Stimulated activated memory B cell treated with anti-CD40 and anti-IgM and Interleukin-4, amounts not matched to agents 10 μg/mL and 1 μg/mL and 100 μg/mL, for 72 hours (primary cell): Measurements from ENCODE around the gene PTRHD1.
"Not testable (repeated sequence)": the region's sequence is repeated elsewhere in the genome, so short reads cannot be mapped to it uniquely, and the experiment has no call there.

Experiments
- ATAC-seq: fragments of 150-1000 bp; cut with Tn5 transposase; 2 replicates; pipeline ENCODE4 v1.10.0; 2021
- H3K27ac Mint-ChIP-seq: one replicate; pipeline ENCODE4 v1.8.0; 2022; ENCODE audit warnings: mild to moderate bottlenecking, mixed read lengths
- H3K27me3 Mint-ChIP-seq: one replicate; pipeline ENCODE4 v1.8.0; 2022; ENCODE audit warnings: mixed read lengths
- H3K36me3 Mint-ChIP-seq: one replicate; pipeline ENCODE4 v1.8.0; 2022; ENCODE audit warnings: mixed read lengths
- H3K4me1 Mint-ChIP-seq: one replicate; pipeline ENCODE4 v1.8.0; 2022; ENCODE audit warnings: mixed read lengths
- H3K4me3 Mint-ChIP-seq: one replicate; pipeline ENCODE4 v1.8.0; 2022; ENCODE audit warnings: mild to moderate bottlenecking, moderate library complexity, mixed read lengths
- H3K9me3 Mint-ChIP-seq: one replicate; pipeline ENCODE4 v1.8.0; 2022; ENCODE audit warnings: mixed read lengths

The PTRHD1 gene, protein sequence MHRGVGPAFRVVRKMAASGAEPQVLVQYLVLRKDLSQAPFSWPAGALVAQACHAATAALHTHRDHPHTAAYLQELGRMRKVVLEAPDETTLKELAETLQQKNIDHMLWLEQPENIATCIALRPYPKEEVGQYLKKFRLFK

GRCh38 chr2:24792874-24793760, at the start of gene PTRHD1, which contains the start of gene CENPO:
Gene PTRHD1, minus strand, starts transcription at chr2:24793391. Its CDS starts 14 bp downstream, at chr2:24793377.
Gene CENPO, plus strand, starts transcription at chr2:24793425. Its CDS starts 495 bp downstream, at chr2:24793920.
- ATAC-seq = peak; percentile 99
- no peaks in the 10 kb centered on the region for H3K9me3 Mint-ChIP-seq
- peak within 1 kb of the TSS; percentile 95 for H3K4me3 Mint-ChIP-seq
- H3K27ac Mint-ChIP-seq = peak within 1 kb of the TSS; percentile 98
- H3K4me1 Mint-ChIP-seq = peaks cover 21% of the 10 kb centered on the region
- H3K27me3 Mint-ChIP-seq = no peaks in the 10 kb centered on the region
- H3K36me3 Mint-ChIP-seq = peaks cover 30% of the 10 kb centered on the region

DNA sequence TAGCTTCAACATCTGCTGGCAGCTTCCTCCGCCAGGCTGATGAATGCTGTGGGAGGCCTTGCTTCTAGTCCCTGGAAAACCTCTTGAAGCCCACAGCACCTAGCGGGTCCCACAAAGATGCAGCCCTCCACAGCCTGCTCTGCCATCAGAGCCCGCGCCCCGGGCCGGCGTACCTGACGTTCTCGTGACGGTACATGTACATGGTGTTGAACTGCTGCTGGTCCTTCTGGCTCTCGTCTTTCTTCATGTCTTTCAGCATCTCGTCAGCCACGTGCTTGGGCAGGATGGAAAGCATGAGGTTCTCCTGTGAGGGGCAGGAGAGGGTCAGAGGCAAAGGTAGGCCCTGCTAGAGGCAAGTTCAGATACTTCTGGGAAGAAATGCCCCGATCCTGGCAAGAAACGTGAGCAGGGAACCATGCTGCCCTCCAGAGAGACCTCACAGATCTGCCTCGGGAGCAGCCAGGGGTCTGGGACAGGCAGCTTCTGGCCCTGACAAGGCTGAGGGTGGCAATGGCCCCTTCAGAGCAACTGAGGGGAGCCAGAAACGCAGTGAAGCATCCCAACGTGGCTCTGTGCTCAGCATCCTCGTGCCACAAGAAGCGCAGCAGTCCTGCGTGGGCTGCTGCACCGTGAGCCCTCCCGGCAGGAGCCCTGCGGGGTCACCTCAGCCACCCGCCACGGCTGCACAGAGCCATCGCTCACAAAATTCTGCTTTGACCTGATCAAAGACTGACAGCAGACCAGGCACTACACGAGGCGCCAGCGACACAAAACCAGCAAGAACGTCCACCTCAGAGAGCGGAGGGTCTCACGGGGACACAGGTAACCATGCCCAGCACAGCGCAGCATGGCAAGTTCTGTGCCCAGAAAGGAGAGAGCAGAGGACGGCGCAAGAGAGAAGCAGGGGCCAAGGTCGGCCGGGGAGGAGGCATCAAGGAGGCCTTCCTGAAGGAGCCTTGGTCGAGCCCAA, 49.2 kb upstream of the PTRHD1 start:
- peaks cover 3% of the 10 kb centered on the region for H3K9me3 Mint-ChIP-seq
- no peak overlapping the region for H3K27ac Mint-ChIP-seq
- peaks cover 67% of the 10 kb centered on the region for H3K36me3 Mint-ChIP-seq
- peaks cover 3% of the 10 kb centered on the region for H3K4me1 Mint-ChIP-seq
- no peak overlapping the region for H3K4me3 Mint-ChIP-seq
- no peak for ATAC-seq
- no peaks in the 10 kb centered on the region for H3K27me3 Mint-ChIP-seq

DNA sequence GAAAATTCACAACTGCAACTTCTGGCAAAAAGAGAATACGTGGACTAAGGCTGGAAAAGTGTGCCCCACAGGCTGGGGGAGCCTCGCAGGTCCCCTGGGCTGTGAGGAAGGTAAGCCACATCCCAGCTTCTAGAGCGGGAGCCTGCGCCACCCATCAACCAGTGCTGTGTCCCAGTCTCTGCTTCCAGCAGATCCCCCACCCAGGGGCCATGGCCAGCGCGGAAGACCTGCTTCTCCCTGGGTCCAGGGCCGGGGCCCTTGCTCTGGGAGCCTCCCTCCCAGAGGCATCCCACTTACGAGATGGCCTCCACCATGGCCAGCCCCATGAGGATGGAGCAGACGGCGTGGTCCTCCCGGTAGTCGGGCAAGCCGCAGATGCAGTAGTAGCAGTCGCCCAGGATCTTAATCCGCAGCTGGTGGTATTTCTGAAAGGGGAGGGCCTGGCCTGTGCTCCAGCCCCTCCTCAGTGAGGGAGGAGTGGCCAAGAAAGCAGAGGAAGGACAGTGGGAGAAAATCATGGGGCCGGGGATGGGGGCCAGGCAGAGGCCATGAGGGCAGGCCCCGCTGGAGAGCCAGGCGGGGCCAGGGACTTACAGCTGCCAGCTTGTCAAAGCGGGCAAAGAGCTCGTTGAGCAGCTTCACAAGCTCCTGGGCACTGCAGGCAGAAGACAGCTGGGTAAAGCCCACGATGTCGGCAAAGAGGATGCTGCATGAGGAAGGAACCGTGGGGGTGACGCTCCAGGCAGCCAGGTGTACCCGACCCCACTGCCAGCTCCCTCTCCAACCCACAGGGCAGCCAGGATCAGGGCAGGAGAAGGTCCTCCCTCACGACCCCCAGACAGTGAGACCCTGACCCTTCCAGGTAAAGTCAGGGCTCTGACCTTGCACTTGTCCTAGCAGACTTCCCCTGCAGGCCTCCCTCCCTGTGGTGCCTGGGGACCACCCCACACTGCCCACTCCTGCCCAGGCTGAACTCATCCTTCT, 48.1 kb upstream of the PTRHD1 start:
- Mint-ChIP-seq H3K4me3 (peak overlapping the region; percentile 11), H3K27ac (peak overlapping the region; percentile 41)

DNA sequence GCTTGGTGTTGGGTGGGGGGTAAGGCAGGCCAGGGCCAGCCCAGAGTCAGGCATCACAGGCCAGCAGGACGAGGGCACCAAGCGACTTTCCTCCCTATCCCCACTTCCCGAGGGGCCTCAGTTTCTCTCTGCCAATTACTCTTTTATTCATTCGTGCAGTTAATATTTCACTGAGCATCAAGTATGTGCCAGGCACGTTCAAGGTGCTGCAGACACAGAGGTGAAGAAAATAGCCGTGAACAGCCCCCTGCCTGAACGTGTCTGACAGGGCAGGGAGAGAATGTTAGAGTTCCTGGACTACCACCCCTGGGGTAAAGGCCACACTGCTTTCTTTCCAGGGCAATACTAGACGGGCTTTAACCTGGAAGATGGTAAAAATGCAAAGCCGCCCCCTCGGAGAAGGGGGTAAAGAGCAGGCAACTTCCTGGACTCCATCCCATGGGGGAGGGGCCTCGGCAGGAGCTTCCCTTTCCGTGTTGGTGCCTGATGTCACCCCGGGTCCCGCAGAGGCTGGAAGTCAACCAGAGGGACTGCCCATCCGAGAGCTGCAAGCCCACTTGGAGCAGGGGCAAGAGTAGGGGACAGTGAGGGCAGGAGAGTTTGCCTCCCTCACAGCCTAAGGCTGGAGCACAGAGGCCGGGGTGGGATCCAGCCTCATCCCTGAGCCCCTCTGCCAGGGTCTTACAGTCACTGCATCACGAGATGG, 47.1 kb upstream of the PTRHD1 start:
- no peak for ATAC-seq

More for the DNA sequence above, 48.1 kb upstream of the PTRHD1 start:
- Mint-ChIP-seq H3K9me3 (no peaks in the 10 kb centered on the region), H3K4me1 (no peaks in the 10 kb centered on the region), H3K36me3 (peaks cover 68% of the 10 kb centered on the region), H3K27me3 (no peaks in the 10 kb centered on the region)
- no peak for ATAC-seq

GRCh38 chr2:24839729-24840128, 46.5 kb upstream of the PTRHD1 start:
- no peak for ATAC-seq
- no peaks in the 10 kb centered on the region for H3K4me1 Mint-ChIP-seq

More for the DNA sequence above, 47.1 kb upstream of the PTRHD1 start:
- Mint-ChIP-seq H3K36me3 (peaks cover 69% of the 10 kb centered on the region), H3K9me3 (no peaks in the 10 kb centered on the region), H3K4me1 (no peaks in the 10 kb centered on the region), H3K4me3 (peak overlapping the region; percentile 11), H3K27ac (peak overlapping the region; percentile 41), H3K27me3 (no peaks in the 10 kb centered on the region)

GRCh38 chr2:24838541-24838940, 45.4 kb upstream of the PTRHD1 start:
- no peak for ATAC-seq
- H3K9me3 Mint-ChIP-seq = no peaks in the 10 kb centered on the region
- no peaks in the 10 kb centered on the region for H3K27me3 Mint-ChIP-seq
- H3K27ac Mint-ChIP-seq = no peak overlapping the region
- H3K36me3 Mint-ChIP-seq = peaks cover 74% of the 10 kb centered on the region
- H3K4me1 Mint-ChIP-seq = no peaks in the 10 kb centered on the region
- no peak overlapping the region for H3K4me3 Mint-ChIP-seq

More at GRCh38 chr2:24839729-24840128, 46.5 kb upstream of the PTRHD1 start:
- Mint-ChIP-seq H3K27me3 (no peaks in the 10 kb centered on the region), H3K4me3 (no peak overlapping the region), H3K9me3 (no peaks in the 10 kb centered on the region), H3K36me3 (peaks cover 69% of the 10 kb centered on the region), H3K27ac (no peak overlapping the region)

- H3K36me3 Mint-ChIP-seq = peaks cover 75% of the 10 kb centered on the region
- no peak for ATAC-seq
- no peaks in the 10 kb centered on the region for H3K27me3 Mint-ChIP-seq
- H3K4me1 Mint-ChIP-seq = no peaks in the 10 kb centered on the region
- H3K4me3 Mint-ChIP-seq = no peak overlapping the region
- no peak overlapping the region for H3K27ac Mint-ChIP-seq
- no peaks in the 10 kb centered on the region for H3K9me3 Mint-ChIP-seq
Measured at GRCh38 chr2:24837996-24838513, 44.9 kb upstream of the PTRHD1 start.

DNA sequence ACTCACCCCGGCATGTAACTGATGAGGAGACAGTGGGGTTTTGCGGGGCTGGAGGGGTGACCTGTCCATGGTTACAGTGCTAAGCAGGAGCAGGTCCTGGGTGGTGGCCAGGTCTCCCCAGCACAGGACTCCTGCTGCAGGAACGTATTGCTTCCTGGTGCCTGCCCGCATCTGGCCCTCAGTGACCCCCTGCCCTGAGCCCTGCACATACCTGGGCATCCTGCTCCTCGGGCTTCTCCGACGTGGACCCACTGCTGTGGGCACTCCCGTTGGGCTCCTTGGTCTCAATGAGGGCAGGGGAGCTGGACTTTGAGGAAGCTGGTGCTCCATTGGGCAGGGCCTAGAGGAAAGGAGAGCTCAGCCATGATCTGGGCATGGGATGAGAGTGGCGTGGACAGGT, 43.5 kb upstream of the PTRHD1 start:
- H3K4me3 Mint-ChIP-seq = no peak overlapping the region
- H3K27ac Mint-ChIP-seq = no peak overlapping the region
- peaks cover 80% of the 10 kb centered on the region for H3K36me3 Mint-ChIP-seq
- ATAC-seq = no peak
- no peaks in the 10 kb centered on the region for H3K27me3 Mint-ChIP-seq
- H3K4me1 Mint-ChIP-seq = no peaks in the 10 kb centered on the region
- no peaks in the 10 kb centered on the region for H3K9me3 Mint-ChIP-seq

GRCh38 chr2:24836206-24836605, 43.0 kb upstream of the PTRHD1 start:
- Mint-ChIP-seq H3K4me3 (no peak overlapping the region), H3K27me3 (no peaks in the 10 kb centered on the region), H3K36me3 (peaks cover 79% of the 10 kb centered on the region), H3K27ac (no peak overlapping the region), H3K9me3 (no peaks in the 10 kb centered on the region), H3K4me1 (no peaks in the 10 kb centered on the region)
- ATAC-seq = no peak

- H3K27me3 Mint-ChIP-seq, H3K27ac Mint-ChIP-seq, ATAC-seq, H3K4me1 Mint-ChIP-seq, H3K4me3 Mint-ChIP-seq, H3K9me3 Mint-ChIP-seq: not testable (repeated sequence)
- H3K36me3 Mint-ChIP-seq = peaks cover 75% of the 10 kb centered on the region
Measured at GRCh38 chr2:24835411-24835810, 42.2 kb upstream of the PTRHD1 start.

- no peak overlapping the region for H3K27ac Mint-ChIP-seq
- H3K27me3 Mint-ChIP-seq = no peaks in the 10 kb centered on the region
- no peaks in the 10 kb centered on the region for H3K4me1 Mint-ChIP-seq
- H3K36me3 Mint-ChIP-seq = peaks cover 71% of the 10 kb centered on the region
- ATAC-seq = no peak
- H3K4me3 Mint-ChIP-seq = no peak overlapping the region
- no peaks in the 10 kb centered on the region for H3K9me3 Mint-ChIP-seq
Measured at GRCh38 chr2:24834733-24835395, 41.7 kb upstream of the PTRHD1 start.

DNA sequence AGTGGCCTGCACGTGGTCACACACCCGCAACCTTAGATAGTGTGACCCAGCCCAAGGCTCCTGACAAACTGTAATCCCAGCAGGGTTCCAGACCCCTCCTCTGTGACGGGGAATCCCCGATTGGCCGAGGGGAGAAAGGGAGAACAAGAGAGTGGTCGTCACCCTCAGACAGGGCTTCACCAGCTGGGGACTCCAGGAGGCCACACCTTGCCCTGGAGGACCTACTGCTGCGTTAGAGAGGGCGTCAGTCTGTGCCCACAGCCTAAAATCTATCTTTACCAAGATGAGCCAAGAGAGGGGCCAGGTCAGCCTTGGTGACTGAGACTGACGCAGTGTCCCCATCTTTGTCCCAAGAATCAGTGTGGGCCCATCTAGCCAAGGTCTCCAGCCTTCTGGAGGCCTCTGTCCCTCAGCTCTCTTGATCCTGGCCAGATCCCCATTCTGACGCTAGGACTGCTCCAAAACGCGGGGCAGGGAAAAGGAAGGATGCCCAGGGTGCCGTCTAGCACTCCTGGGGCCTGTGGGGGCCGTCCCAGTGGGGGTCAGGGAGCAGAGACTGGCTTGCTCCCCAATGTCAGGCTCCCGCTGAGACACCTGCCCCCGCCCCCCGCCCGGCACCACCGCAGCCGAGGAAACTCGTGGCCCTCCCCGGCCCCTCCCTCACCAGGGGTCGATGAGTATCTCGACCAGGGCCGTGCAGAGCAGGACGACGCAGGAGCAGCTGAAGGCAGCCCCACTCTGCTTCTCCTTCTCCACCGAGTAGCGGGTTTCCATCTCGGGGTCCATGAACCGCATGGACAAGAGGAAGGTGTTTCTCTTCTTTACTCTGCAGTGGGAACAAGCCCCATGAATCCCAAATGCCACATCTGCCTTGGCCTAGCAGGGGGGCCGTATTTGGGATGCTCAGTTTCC, 40.9 kb upstream of the PTRHD1 start:
- no peak for ATAC-seq
- Mint-ChIP-seq H3K36me3 (peaks cover 63% of the 10 kb centered on the region), H3K27me3 (no peaks in the 10 kb centered on the region), H3K9me3 (no peaks in the 10 kb centered on the region), H3K27ac (no peak overlapping the region), H3K4me3 (no peak overlapping the region), H3K4me1 (no peaks in the 10 kb centered on the region)
